HG03025 (cell line): ENCODE measurements around the gene SLC16A12.
"Not testable (repeated sequence)": the region's sequence is repeated elsewhere in the genome, so short reads cannot be mapped to it uniquely, and the experiment has no call there.

Source experiments
- ATAC-seq: cut with Tn5 transposase; IDR thresholded peaks from one replicate; pipeline ENCODE4 v1.9.1; 2021; ENCODE audit warnings: mild to moderate bottlenecking, moderate library complexity; ENCODE audit not compliant: unreplicated experiment, low FRiP score

The SLC16A12 gene

GRCh38 chr10:89428877-89429276 lies 106.5 kb downstream of the SLC16A12 start:
- ATAC-seq: no peak

DNA sequence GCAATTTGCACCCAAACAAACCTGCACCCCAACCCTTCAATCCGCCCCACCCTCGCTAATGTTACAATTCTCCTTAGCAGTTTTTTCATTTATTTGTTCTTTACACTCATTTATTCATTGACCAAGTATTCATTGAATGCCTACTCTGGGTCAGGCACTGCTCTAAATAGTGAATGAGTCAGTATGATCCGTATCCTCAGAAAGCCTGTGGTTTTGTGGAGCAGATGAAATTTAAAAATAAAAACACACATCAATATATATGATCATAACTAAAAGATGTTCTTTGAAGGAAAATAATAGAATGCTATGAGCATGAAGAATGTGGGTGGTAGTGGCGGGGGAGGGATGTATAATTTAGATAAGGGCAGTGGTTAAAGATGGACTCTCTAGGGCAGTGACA lies 107.8 kb downstream of the SLC16A12 start:
- no peak for ATAC-seq

DNA sequence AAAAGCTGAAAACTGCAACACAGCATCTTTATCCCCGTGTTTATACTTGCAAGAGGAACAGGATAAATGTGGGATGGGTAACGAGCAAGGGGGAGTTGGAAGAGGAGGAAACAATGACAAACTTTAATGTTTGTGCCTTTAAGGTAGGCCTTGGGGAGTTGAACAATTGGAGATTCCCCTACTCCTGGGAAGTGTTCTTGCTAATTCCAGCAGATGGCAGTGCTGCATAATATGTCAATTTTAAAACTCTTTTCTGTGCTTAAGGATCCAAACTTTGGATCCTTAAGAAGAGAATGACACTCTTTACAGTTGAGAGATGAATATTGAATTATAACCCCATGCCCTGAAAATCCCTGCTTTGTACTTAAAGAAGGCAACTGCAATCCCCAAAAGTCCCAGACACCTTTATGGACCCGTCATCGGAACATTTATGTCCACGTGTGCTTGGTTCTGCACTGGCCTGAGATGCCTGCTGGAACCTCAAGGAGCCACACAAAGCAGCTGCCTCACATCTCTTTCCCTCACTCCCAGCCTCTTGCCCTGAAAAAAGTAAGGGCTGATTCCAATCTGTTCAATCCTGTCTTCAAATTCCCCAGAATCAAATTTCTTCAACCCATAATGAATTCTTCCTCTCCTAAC lies 109.0 kb downstream of the SLC16A12 start:
- ATAC-seq: no peak

DNA sequence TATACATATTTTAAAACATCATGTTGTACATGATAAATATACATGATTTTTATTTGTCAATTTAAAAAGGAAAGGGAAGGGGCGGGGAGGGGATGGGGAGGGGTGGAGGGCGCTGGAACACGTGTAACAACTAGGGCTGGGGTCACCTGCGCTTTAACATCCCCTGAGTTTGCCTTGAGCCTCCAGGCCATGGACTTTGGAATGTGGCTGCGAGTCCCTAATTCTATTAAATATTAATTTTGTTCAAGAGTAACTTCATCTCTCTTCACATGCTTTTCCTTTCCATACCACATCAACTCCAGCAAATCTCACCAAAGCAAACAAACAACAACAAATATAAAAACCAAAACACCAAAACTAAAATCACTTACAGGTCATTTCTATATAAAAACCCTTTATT lies 110.4 kb downstream of the SLC16A12 start:
- no peak for ATAC-seq

GRCh38 chr10:89421018-89421476 lies 114.3 kb downstream of the SLC16A12 start:
- ATAC-seq: no peak

DNA sequence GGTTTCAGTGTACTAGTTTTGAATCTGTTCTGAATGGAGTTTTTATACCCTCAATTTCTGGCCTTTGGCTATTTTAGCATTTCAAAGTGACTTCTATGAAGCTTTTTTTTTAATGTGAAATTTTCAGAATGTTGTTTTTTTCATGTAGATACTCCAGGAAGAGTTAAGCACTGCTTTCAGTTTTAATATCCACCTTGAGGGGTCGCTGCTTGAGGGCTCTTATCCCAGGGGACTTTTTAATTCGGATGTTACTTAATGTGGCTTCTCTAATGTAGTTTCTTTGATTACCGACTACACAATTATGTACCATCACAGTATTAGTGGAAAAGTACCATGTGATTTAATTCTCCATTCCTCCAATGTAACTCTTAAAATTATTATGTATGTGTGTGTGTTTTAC lies 115.8 kb downstream of the SLC16A12 start:
- ATAC-seq: no peak

- no peak for ATAC-seq
These were observed 118.9 kb downstream of the SLC16A12 start for GRCh38 chr10:89416465-89416864.

GRCh38 chr10:89414879-89415821 lies 120.2 kb downstream of the SLC16A12 start:
- ATAC-seq: peak; percentile 32

- ATAC-seq: peak; percentile 84
These were observed 121.1 kb downstream of the SLC16A12 start, which contains the start of gene IFIT5 for GRCh38 chr10:89414146-89414878. Gene IFIT5 (plus strand): TSS chr10:89414568. CDS start chr10:89414799, 231 bp downstream.

- ATAC-seq: no peak
These were observed 121.9 kb downstream of the SLC16A12 start for GRCh38 chr10:89413398-89413912.

- not testable (repeated sequence) for ATAC-seq
These were observed 123.1 kb downstream of the SLC16A12 start for GRCh38 chr10:89412276-89412675.

DNA sequence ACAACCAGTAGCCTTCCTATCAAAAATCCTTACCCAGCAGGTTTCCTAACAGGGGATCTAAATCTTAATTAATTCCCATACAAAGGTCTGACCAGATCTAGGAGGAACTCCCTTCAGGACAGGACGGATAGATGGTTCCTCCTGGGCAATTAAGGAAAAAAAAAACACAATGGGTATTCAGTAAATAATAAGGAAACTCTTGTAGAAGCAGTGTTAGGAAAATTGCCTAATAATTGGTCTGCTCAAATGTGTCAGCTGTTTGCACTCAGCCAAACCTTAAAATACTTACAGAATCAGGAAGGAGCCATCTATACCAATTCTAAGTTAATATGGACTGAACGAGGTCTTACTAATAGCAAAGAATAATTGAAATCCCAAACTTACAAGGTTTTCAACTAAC lies 124.3 kb downstream of the SLC16A12 start:
- not testable (repeated sequence) for ATAC-seq

- ATAC-seq: not testable (repeated sequence)
These were observed 124.8 kb downstream of the SLC16A12 start for GRCh38 chr10:89410551-89410950.

GRCh38 chr10:89409282-89409681 lies 126.1 kb downstream of the SLC16A12 start:
- ATAC-seq: not testable (repeated sequence)

GRCh38 chr10:89407792-89408191 lies 127.6 kb downstream of the SLC16A12 start:
- ATAC-seq: not testable (repeated sequence)

DNA sequence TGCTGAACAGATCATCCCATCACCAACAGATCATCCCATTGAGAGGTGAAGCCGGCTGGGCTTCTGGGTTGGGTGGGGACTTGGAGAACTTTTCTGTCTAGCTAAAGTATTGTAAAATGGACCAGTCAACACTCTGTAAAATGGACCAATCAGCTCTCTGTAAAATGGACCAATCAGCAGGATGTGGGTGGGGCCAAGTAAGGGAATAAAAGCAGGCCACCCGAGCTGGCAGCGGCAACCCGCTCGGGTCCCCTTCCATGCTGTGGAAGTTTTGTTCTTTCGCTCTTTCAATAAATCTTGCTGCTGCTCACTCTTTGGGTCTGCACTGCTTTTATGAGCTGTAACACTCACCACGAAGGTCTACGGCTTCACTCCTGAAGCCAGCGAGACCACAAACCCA lies 129.2 kb downstream of the SLC16A12 start:
- ATAC-seq: not testable (repeated sequence)

DNA sequence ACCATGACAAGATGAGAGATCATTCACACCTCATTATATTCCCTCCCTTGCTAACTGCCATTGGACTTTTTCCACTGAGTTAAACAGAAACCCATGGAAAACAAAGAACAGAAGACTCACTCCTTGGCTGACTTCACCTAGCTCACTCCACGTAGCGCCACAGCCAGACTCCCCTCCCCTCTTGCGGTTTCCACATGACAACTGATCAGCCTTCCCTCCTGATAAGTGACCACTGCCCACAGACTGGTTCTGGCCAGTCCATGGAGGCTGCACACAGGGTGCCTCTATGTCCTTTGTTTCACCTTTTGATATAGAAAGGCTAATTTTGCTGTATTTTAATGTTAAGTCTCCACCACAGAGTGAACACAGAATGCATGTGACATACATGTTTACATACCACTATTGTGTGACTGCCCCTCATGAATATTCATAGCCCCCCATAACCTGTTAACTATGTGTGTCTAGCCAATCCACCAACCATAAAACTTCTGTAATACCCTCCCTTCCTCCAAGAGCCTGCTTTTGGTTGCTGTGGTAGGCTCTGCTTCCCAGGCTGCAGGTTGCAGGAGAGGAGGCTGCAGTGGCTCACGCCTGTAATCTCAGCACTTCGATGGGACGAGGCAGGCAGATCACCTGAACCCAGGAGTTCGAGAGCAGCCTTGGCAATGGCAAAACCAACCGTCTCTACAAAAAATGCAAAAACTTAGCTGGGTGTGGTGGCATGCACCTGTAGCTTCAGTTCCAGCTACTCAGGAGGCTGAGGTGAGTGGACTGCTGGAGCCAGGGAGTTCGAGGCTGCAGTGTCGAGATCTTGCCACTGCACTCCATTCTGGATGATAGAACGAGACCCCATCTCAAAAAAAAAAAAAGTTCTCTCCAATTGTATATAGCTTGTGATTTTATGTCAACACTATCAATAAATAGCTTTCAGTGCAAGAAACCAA lies 131.0 kb downstream of the SLC16A12 start:
- ATAC-seq: no peak

DNA sequence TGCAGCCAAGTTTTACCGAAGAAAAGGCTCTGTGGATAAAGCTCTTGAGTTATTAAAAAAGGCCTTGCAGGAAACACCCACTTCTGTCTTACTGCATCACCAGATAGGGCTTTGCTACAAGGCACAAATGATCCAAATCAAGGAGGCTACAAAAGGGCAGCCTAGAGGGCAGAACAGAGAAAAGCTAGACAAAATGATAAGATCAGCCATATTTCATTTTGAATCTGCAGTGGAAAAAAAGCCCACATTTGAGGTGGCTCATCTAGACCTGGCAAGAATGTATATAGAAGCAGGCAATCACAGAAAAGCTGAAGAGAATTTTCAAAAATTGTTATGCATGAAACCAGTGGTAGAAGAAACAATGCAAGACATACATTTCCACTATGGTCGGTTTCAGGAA lies 132.4 kb downstream of the SLC16A12 start:
- ATAC-seq: no peak

DNA sequence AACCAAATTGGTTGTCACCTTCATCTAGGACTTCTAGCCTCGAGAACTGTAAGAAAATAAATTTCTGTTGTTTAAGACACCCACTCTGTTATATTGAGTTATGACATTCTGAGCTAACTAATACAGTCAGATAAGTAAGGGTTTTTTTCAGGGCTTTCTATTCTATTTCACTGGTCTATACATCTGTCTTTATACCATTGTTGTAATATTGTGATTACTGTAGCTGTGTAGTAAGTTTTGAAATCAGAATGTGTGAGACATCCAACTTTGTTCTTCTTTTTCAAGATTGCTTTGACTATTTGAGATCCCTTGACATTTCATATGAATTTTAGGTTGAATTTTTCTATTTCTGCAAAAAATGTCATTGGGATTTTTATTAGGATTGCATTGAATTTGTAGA lies 135.4 kb downstream of the SLC16A12 start:
- no peak for ATAC-seq
